Progenitor cell of endocrine pancreas (in vitro differentiated cells): ENCODE results near the gene RUNX3. TPM values are rescaled to one million over a fixed set of nuclear protein-coding genes. Genes with fewer than 3 reads are reported as not detected.

Experiments
- DNase-seq: peaks from one replicate; pipeline ENCODE4 v3.0.0; 2021; ENCODE audit warnings: low spot score; ENCODE audit not compliant: unreplicated experiment
- H3K27ac Mint-ChIP-seq: 2 replicates; pipeline ENCODE4 v1.8.0; 2021; ENCODE audit warnings: mild to moderate bottlenecking, moderate library complexity, mixed read lengths
- H3K27me3 Mint-ChIP-seq: 2 replicates; pipeline ENCODE4 v1.8.0; 2021; ENCODE audit warnings: mixed read lengths
- H3K36me3 Mint-ChIP-seq: 2 replicates; pipeline ENCODE4 v1.8.0; 2022; ENCODE audit warnings: mixed read lengths; ENCODE audit not compliant: insufficient read depth
- H3K4me1 Mint-ChIP-seq: 2 replicates; pipeline ENCODE4 v1.8.0; 2021; ENCODE audit warnings: low read depth, mixed read lengths
- H3K4me3 Mint-ChIP-seq: 2 replicates; pipeline ENCODE4 v1.8.0; 2021; ENCODE audit warnings: low read depth, mild to moderate bottlenecking, moderate library complexity, mixed read lengths
- H3K9me3 Mint-ChIP-seq: 2 replicates; pipeline ENCODE4 v1.8.0; 2021; ENCODE audit warnings: low read depth, mixed read lengths
- total RNA-seq: library from RNA; stranded (reverse); gene quantifications from 2 replicates; pipeline ENCODE4 v1.2.1, GENCODE V29; 2021
- TF ChIP-seq, protein P1 (sequence below): fragments of 200-600 bp; sonication (generic); IDR thresholded peaks from one replicate; pipeline ENCODE4 v1.5.0; 2021; ENCODE audit warnings: antibody characterized with exemption, mild to moderate bottlenecking; ENCODE audit not compliant: unreplicated experiment

Gene RUNX3
- total RNA-seq, 1 donor from 2014 or later = not detected

DNA sequence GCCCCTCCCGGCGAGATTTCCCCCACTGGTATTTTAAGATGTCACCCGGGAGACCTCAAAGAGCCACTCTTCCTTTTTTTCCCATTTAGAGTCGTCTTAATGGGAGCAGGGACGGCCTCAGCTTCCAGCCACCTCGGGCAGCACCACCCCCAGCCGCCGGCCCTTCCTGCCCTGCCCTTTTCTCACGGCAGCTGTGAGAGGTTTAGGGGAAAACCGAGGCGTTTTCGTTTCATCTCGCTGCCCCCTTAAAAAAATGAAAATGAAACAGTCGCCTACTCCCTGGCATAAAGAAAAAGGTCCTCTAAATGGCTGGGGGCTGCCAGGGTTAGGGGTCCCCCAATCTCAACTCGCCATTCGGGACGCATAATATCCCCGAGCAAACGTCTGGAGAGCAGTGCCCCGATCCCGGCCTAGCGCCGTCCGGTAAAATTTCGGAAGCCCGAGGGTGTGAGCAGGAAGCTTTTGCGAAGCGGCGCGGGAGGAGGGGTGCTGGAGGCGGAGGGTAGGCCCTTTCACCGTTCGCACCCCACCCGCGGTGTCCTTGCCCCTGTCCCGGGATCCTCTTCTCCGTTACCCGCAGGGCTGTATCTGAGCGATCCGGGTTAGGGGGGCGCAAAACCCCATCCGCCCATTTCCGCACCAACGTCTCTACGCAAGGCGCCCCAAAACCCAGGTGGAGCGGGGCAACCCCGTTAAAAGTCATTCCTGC lies 1.2 kb downstream of the RUNX3 start:
- no peak for DNase-seq
- Mint-ChIP-seq H3K9me3 (no peaks in the 10 kb centered on the region), H3K27me3 (peaks cover 82% of the 10 kb centered on the region), H3K4me3 (no peak overlapping the region), H3K36me3 (no peaks in the 10 kb centered on the region), H3K27ac (no peak overlapping the region), H3K4me1 (no peaks in the 10 kb centered on the region)
- TF ChIP-seq, protein P1, sequence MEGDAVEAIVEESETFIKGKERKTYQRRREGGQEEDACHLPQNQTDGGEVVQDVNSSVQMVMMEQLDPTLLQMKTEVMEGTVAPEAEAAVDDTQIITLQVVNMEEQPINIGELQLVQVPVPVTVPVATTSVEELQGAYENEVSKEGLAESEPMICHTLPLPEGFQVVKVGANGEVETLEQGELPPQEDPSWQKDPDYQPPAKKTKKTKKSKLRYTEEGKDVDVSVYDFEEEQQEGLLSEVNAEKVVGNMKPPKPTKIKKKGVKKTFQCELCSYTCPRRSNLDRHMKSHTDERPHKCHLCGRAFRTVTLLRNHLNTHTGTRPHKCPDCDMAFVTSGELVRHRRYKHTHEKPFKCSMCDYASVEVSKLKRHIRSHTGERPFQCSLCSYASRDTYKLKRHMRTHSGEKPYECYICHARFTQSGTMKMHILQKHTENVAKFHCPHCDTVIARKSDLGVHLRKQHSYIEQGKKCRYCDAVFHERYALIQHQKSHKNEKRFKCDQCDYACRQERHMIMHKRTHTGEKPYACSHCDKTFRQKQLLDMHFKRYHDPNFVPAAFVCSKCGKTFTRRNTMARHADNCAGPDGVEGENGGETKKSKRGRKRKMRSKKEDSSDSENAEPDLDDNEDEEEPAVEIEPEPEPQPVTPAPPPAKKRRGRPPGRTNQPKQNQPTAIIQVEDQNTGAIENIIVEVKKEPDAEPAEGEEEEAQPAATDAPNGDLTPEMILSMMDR = no peak

DNA sequence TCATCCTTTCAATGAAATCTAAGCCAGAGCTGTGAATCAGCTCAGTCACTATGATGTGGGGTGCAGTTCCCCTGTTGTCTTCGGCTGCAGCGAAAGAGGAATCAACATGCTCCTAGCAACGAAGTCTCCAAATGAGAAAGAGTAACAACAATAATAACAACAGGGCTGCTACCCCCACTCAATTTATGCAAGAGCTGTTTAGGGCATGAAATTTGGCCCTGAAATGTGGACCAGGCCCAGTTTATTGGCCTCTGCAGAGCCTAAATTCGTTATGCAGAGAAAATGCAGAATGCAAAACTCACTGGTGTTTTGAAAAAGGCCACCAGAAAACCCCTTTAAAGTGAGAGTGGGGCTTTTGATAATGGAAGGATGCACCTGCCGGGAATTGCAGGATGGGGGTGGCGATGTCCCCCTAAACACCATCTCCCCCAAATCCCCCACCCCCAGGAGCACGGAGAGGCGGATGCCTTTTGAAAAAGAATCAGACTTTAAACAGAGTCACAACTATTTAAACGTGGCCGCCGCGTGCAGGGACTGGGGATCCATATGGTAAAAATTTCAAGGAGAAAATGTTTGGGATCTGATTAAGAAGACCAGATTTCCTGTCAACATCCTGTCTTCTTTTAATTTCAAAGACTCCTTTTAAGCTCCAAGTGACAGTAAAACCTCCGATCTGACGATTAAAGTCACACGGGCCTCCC lies 1.9 kb downstream of the RUNX3 start:
- peaks cover 78% of the 10 kb centered on the region for H3K27me3 Mint-ChIP-seq
- no peak overlapping the region for H3K27ac Mint-ChIP-seq
- H3K36me3 Mint-ChIP-seq = no peaks in the 10 kb centered on the region
- DNase-seq = no peak
- TF ChIP-seq, protein P1 = no peak
- H3K9me3 Mint-ChIP-seq = no peaks in the 10 kb centered on the region
- no peaks in the 10 kb centered on the region for H3K4me1 Mint-ChIP-seq
- H3K4me3 Mint-ChIP-seq = no peak overlapping the region

DNA sequence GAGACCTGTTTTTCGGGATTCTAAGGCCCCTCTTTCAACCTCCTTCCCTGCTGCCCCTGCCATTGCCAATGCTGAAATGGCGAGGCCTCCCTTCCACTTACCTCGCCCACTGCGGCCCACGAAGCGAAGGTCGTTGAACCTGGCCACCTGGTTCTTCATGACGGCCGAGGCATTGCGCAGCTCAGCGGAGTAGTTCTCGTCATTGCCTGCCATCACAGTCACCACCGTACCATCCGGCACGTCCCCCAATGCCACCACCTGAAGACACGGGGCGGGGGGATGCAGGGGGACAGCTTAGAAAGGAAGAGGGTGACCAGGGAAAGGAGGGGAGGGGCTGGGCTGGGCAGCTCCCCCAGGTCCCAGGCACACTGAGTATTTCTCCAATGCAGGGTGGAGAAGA lies 2.6 kb downstream of the RUNX3 start:
- no peak for DNase-seq
- Mint-ChIP-seq H3K27me3 (peaks cover 72% of the 10 kb centered on the region), H3K27ac (no peak overlapping the region), H3K36me3 (no peaks in the 10 kb centered on the region), H3K4me1 (no peaks in the 10 kb centered on the region), H3K9me3 (no peaks in the 10 kb centered on the region), H3K4me3 (no peak overlapping the region)
- TF ChIP-seq, protein P1 = no peak

DNA sequence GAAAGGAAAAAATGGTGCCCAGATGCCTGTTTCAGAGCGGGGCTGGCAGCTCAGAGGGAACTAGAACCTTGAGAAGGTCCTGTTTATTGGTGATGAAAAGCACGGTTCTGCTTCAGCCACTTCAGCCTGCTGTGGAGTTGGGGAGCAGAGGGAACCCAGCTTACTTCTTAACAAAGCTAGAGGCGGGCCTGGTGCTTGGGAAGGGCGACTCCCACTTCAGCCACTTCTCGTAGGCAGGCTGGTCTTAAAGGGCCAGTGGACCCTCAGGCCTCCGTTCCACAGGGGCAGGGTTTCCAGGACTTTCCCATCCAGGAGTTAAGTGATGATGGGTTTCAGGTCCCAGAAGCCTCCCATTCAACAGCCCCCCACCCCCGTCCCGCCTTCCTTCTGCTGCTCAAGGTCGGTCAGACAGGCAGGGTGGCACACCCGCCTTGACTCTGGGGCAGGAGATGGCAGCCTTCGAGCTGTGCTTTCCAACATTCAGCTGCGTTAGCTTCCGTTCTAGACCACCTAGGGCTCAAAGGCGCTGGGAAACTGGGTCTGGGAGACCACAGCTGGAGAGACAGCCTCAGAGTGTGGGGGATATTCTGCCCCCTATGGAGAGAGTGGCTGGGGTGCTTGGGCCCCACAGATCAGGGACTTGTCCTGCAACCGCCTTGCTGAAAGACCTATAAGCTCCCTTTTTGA lies 3.4 kb downstream of the RUNX3 start:
- no peaks in the 10 kb centered on the region for H3K36me3 Mint-ChIP-seq
- TF ChIP-seq, protein P1 = no peak
- no peak overlapping the region for H3K4me3 Mint-ChIP-seq
- no peaks in the 10 kb centered on the region for H3K9me3 Mint-ChIP-seq
- peaks cover 71% of the 10 kb centered on the region for H3K27me3 Mint-ChIP-seq
- no peak for DNase-seq
- no peaks in the 10 kb centered on the region for H3K4me1 Mint-ChIP-seq
- H3K27ac Mint-ChIP-seq = no peak overlapping the region

DNA sequence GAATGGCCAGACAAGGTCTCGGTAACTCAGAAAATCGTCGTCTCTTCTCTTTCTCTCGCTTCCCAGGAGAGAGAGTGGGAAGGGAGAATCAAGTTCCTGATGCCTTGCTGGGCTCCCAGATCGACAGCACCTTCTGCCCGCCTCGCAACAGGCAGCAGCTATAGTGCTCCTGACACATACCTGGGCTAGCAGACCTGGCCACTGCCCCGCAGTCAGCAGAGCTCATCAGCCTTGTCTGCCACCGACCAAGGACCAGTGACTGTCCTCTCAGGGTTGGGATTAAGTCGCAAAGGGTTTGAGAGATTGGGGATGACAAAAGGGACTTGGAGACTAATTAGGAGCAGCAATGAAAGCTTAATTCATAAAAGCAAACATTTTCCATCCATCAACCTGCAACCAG lies 4.1 kb downstream of the RUNX3 start:
- DNase-seq = no peak
- Mint-ChIP-seq H3K27ac (no peak overlapping the region), H3K4me1 (no peaks in the 10 kb centered on the region), H3K9me3 (no peaks in the 10 kb centered on the region), H3K4me3 (no peak overlapping the region), H3K36me3 (no peaks in the 10 kb centered on the region), H3K27me3 (peaks cover 69% of the 10 kb centered on the region)
- TF ChIP-seq, protein P1 = no peak
